NCI-H1417 (cell line): Measurements from ENCODE around the gene FAM227A.
"Not testable (repeated sequence)": the region's sequence is repeated elsewhere in the genome, so short reads cannot be mapped to it uniquely, and the experiment has no call there.

Source experiments
- DNase-seq, 3 experiments: peaks; one replicate each; lab custom pipeline; 2025; lab: John Stamatoyannopoulos, UW

The FAM227A gene

GRCh38 chr22:38657045-38657909, 1.1 kb upstream of the FAM227A start:
- peak in 2 of 3 experiments; percentile 24 to 44 for DNase-seq

GRCh38 chr22:38655519-38656255, 505 bp downstream of the FAM227A start:
- peak in 1 of 3 experiments; percentile 78 for DNase-seq

GRCh38 chr22:38653741-38654140, 2.5 kb downstream of the FAM227A start:
- DNase-seq, result no peak

GRCh38 chr22:38652859-38653258, 3.3 kb downstream of the FAM227A start:
- no peak for DNase-seq

DNA sequence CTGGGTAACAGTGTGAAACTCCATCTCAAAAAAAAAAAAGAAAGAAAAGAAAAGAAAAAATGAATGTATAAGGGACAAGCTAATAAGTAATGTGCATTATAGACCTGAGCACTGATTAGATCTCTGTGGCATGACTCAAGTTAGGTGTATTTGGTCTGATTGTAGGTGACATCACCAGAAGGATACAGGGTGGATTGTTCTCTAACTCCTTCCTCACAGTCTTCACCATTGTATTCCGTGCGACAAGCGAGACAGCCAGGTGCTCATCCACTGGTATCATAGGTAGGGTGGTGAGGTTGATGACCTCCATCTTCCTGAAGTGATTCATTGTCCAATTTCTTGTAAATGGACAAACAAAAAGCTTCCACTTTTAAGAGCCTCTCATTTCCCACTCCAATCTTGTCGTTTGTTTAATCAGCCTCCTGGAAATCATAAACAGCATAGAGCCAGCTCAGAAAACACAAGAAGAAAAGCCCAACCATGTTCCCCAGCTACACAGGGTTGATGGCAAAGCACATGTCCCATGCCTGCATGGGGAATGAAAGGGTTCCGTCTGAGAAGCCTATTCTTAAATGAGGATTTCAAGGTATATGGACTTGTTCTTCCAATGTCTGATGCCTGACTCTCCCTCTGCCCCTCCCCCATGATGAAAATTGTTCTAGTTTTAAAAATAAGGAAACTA, 6.2 kb downstream of the FAM227A start:
- DNase-seq, result peak in 2 of 3 experiments; percentile 3 to 31

DNA sequence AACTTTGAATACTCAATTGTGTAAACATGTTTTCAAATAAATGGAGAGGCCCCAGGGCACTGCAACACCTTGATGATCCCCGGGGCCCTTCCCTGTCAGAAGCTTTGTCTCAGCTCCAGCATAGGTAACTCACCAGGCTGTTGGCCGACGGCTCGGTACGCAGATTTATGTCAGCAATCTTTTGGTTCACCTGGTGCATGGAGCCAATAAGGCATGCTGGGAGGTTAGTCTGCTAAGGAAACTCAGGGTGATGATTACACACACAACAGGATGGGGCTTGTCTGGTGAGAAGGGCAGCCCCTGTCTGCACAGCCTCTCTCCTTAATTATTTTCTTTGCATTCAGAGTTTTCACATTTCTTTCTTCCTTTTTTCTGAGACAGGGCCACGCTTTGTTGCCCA, 10.8 kb downstream of the FAM227A start:
- no peak for DNase-seq

- not testable (repeated sequence) for DNase-seq
Observed at GRCh38 chr22:38644245-38644644, 11.9 kb downstream of the FAM227A start.

DNA sequence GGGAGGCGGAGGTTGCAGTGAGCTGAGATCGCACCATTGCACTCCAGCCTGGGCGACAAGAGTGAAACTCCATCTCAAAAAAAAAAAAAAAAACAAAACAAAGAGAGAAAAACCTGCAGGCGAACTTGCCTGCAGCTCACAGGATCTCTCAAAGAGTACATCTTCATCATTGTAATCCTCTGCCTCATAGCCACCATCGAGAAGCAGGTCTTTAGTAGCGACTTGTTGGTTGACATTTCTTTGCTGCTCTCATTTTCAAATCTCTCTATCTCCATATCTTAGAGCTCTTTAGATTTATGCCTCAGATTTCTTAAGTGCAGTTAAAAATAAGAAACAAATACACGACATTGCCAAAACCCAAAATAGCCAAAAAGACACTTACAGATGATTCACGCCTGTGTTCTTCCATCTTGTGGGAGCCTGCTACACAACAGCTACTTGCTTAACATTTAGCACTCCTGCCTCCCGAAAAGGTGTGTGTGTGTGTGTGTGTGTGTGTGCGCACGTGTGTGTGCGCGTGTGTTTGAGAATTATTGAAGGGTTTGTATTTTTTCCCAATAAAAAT, 14.6 kb downstream of the FAM227A start:
- no peak for DNase-seq

GRCh38 chr22:38638728-38639127, 17.5 kb downstream of the FAM227A start:
- DNase-seq, result no peak

- no peak for DNase-seq
Observed at GRCh38 chr22:38638216-38638615, 18.0 kb downstream of the FAM227A start.

GRCh38 chr22:38632528-38632927, 23.7 kb downstream of the FAM227A start:
- no peak for DNase-seq

GRCh38 chr22:38631724-38632123, 24.5 kb downstream of the FAM227A start:
- DNase-seq, result no peak

DNA sequence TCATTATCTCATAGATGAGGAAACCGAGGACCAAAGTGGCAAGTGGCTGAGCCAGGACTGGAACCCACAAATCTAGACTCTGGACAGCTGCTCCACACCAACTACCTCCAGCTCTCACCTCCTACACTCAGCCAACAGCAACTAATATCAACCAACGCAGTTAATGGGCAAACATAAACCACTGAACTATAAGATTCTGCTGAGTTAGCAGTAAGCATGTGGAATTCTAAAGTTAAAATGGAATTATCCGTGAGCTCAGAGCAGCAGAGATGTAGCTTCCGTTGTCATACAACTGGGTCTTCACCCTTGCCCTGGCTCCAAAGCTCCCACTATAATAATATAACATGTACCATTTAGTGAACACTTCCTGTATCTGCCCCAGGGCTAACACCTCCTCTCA, 27.1 kb downstream of the FAM227A start:
- DNase-seq, result no peak

- DNase-seq, result no peak
Observed at GRCh38 chr22:38628444-38628843, 27.7 kb downstream of the FAM227A start.

DNA sequence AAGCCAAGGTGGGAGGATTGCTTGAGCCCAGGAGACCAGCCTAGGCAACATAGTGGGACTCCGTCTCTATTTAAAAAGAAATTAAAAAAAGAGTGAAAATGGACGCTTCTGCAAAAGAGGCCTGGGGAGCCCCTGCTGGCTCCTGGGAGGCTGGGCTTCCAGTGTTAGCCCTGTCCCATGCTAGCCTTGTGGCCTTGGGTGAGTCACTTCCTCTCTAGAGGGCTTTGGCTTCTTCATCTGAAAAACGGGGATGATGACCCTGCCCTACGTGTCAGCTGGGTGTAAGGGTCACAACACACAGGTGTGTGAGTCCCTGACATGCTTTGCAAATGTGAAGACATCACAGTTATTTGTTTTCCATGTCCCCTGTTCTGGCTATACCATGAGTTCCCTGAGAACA, 32.8 kb downstream of the FAM227A start:
- no peak for DNase-seq

DNA sequence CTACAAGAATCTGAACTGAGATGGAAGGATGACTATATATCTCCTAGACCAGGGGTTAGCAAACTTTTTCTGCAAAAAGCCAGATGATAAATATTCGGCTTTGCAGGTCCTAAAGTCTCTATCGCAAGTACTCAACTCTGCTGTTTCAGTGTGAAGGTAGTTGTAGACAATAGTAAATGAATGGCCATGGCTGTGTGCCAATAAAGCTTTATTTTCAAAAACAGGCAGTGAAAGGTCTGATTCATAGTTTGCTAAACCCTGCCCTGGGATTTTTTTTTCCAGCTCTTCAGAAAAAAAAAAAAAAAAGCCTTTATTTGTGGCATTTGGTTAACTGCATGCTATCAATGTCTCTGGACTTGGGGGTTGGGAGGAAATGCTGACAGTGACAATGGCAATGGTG, 37.5 kb downstream of the FAM227A start:
- DNase-seq, result no peak

GRCh38 chr22:38618258-38618657, 37.9 kb downstream of the FAM227A start:
- no peak for DNase-seq

GRCh38 chr22:38615064-38615405, 41.2 kb downstream of the FAM227A start:
- not testable (repeated sequence) for DNase-seq

- DNase-seq, result no peak
Observed at GRCh38 chr22:38614332-38615063, 41.7 kb downstream of the FAM227A start.

GRCh38 chr22:38613588-38613987, 42.6 kb downstream of the FAM227A start:
- DNase-seq, result no peak

GRCh38 chr22:38612217-38613006, 43.8 kb downstream of the FAM227A start:
- no peak for DNase-seq
